NCI-H748 (cell line): ENCODE results near the gene TOMM7.
"Not testable (repeated sequence)": the region's sequence is repeated elsewhere in the genome, so short reads cannot be mapped to it uniquely, and the experiment has no call there.

ENCODE experiments used
- DNase-seq: peaks from one replicate; lab custom pipeline; 2025; ENCODE audit not compliant: unreplicated experiment; lab: John Stamatoyannopoulos, UW

TOMM7 gene

GRCh38 chr7:22790640-22791039 lies 32.0 kb downstream of the TOMM7 start:
- DNase-seq: not testable (repeated sequence)

GRCh38 chr7:22787951-22788350 lies 34.7 kb downstream of the TOMM7 start:
- DNase-seq: no peak

- DNase-seq: peak; percentile 14
These were observed 36.2 kb downstream of the TOMM7 start for GRCh38 chr7:22786290-22786932.

GRCh38 chr7:22784346-22784745 lies 38.3 kb downstream of the TOMM7 start:
- peak; percentile 16 for DNase-seq

- no peak for DNase-seq
These were observed 39.2 kb downstream of the TOMM7 start for GRCh38 chr7:22783421-22783820.

- DNase-seq: peak; percentile 62
These were observed 39.9 kb downstream of the TOMM7 start for GRCh38 chr7:22782616-22783232.

- no peak for DNase-seq
These were observed 41.4 kb downstream of the TOMM7 start for GRCh38 chr7:22781230-22781711.

- not testable (repeated sequence) for DNase-seq
These were observed 42.8 kb downstream of the TOMM7 start for GRCh38 chr7:22779730-22780323.

GRCh38 chr7:22776964-22777363 lies 45.7 kb downstream of the TOMM7 start:
- no peak for DNase-seq

- peak; percentile 22 for DNase-seq
These were observed 49.8 kb downstream of the TOMM7 start for GRCh38 chr7:22772885-22773284.

GRCh38 chr7:22771872-22772228 lies 50.8 kb downstream of the TOMM7 start:
- no peak for DNase-seq

GRCh38 chr7:22771194-22771871 lies 51.3 kb downstream of the TOMM7 start:
- no peak for DNase-seq

GRCh38 chr7:22765609-22766008 lies 57.0 kb downstream of the TOMM7 start:
- no peak for DNase-seq
